Stromal cell of bone marrow (primary cell): ENCODE data around the gene ALDH1A3.

Experiments used
- DNase-seq: peaks from one replicate; pipeline ENCODE4 v3.0.0-alpha.2; 2012; ENCODE audit warnings: low read depth

Gene ALDH1A3

GRCh38 chr15:100885116-100885515 is 5.5 kb downstream of the ALDH1A3 start:
- DNase-seq = no peak

DNA sequence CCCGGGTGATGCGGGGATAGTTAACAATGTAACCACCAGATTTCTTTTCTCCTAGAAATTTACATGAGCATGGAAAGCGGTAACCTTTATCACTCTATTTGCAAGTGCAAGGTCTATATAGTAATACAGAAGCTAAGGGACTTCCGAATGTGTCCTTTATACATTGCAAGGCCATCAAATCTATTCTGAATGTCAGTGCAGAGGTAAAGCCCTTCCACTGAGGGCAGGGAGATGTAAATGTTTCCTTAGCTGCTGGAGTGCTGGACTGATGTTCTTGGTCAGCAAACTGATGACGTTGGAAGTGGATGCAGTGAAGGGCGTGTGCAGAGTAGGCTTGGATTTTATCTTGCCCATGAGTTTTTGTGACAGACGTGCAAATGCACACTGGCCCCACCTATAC is 6.2 kb downstream of the ALDH1A3 start:
- no peak for DNase-seq

DNA sequence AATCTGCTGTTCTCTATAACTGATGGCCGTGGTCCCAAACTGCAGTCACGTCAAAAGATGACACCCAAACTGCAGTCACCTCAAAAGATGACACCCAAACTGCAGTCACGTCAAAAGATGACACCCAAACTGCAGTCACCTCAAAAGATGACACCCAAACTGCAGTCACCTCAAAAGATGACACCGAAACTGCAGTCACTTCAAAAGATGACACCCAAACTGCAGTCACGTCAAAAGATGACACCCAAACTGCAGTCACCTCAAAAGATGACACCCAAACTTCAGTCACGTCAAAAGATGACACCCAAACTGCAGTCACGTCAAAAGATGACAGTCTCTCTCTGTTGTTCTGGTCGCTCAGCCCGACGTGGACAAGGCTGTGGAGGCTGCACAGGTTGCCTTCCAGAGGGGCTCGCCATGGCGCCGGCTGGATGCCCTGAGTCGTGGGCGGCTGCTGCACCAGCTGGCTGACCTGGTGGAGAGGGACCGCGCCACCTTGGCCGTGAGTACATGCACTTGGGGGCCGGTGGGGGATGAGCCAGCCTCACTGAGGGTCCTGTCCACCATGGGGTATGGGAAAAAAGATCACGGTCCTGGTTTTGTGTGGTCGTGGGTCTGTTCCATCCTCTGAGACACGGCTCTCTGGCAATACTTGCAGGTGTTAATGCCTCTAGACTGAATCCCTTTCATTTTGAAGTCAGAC is 7.7 kb downstream of the ALDH1A3 start:
- DNase-seq = no peak

GRCh38 chr15:100889385-100890050 is 9.9 kb downstream of the ALDH1A3 start:
- DNase-seq = peak; percentile 85

DNA sequence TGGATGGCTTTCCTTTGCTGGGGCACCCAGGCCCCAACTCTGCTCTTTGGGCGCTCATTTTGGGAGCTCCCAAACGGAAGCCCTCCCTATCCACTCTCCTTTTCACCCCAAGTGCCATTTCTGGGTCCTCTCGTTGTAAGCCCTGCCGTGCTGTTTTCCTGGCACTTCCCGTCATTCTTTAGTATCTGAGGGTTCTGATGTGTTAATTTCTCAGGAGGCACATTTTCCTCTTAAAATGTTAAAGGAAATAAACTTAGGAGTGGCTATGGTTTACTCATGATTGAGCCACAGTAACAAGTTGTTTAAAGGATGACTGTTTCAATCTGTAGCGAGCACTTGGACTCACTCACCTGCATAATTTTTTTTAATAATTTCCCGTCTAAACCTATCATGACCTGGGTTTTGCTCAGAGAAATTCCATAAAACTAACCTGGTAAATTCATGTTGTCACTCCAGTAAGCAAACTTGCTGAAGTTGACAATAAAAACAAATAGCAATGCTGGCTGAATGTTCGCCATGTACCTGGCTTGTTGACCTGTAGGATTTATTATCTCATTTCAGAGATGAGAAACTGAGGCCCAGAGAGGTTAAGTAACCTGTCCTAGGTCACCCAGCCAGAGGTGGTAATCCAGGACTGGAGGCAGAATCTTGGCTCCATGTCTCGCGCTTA is 10.6 kb downstream of the ALDH1A3 start:
- DNase-seq = no peak

GRCh38 chr15:100890850-100891249 is 11.2 kb downstream of the ALDH1A3 start:
- DNase-seq = no peak

- no peak for DNase-seq
Observed at GRCh38 chr15:100891307-100892012, 11.8 kb downstream of the ALDH1A3 start.

- no peak for DNase-seq
Observed at GRCh38 chr15:100892013-100892355, 12.4 kb downstream of the ALDH1A3 start.

- DNase-seq = no peak
Observed at GRCh38 chr15:100893261-100893963, 13.8 kb downstream of the ALDH1A3 start.

DNA sequence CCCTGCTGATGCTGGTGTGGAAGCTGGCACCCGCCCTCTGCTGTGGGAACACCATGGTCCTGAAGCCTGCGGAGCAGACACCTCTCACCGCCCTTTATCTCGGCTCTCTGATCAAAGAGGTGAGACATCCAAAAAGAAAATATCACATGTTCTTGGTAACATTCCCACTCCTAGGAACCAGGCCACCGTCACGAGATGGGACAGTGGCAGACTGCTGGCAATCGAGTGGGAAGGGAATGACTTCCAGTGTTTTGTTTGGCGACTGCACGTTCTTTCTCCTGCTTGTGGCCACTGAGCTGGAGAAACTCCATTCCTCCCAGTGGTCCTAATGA is 14.3 kb downstream of the ALDH1A3 start:
- DNase-seq = no peak

GRCh38 chr15:100895721-100896120 is 16.1 kb downstream of the ALDH1A3 start:
- no peak for DNase-seq

GRCh38 chr15:100897221-100898151 is 17.9 kb downstream of the ALDH1A3 start:
- no peak for DNase-seq

- no peak for DNase-seq
Observed at GRCh38 chr15:100898152-100898490, 18.5 kb downstream of the ALDH1A3 start.

DNA sequence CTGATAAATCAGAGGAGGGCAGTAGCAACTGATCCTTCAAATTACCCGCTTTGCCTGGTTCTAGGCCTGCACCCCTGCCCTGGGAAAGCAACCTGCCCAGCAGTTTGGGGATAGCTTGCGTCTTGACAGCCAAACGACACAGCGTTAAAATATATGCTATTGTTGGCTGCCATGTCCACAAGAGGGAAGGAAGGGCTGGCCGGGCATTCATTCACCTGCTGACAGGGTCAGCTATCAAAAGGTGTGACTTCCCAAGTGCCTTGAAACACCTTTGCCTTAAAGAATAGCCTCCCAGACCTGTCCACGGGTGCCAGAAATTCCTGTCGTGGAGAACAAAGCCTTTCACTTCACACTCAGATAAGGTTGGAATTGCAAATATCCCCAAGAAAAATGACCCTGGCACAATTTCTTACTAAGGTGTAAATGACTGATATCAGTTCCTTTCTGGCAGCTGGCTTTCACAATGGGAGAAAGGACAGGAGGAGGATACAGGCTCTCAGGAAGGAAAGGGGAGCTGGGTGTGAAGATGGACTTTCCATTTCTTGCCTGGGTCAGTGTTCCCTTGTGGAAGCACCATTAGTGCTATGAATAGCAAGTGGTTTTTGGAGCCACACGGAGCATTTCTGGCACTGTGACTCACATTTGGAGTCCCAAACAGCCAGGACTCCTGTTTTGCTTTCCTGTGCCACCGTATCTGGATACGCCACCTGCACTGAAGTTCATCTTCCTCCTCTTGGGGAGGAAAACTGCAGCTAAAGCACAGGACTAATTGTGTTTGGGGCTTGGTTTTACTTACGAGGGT is 19.2 kb downstream of the ALDH1A3 start:
- DNase-seq = no peak

DNA sequence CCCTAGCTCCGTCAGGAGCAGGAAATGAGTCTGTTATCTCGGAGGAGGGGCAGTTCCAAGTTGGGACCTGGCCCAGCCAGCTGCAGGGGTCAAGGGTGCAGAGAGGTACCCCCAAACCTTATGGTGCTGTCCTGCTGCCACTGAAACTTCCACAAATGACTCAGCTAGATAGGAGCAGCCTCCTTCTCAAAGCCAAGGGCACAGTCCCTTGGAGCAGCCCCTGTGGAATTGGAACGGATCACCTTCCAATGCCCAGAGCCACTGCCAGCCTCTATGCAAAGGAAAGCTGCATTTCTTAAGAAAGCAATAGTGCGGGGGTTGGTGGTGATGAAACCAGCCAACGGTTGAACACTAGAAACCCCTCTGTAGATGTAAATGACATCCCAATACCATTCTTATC is 20.0 kb downstream of the ALDH1A3 start:
- DNase-seq = no peak

DNA sequence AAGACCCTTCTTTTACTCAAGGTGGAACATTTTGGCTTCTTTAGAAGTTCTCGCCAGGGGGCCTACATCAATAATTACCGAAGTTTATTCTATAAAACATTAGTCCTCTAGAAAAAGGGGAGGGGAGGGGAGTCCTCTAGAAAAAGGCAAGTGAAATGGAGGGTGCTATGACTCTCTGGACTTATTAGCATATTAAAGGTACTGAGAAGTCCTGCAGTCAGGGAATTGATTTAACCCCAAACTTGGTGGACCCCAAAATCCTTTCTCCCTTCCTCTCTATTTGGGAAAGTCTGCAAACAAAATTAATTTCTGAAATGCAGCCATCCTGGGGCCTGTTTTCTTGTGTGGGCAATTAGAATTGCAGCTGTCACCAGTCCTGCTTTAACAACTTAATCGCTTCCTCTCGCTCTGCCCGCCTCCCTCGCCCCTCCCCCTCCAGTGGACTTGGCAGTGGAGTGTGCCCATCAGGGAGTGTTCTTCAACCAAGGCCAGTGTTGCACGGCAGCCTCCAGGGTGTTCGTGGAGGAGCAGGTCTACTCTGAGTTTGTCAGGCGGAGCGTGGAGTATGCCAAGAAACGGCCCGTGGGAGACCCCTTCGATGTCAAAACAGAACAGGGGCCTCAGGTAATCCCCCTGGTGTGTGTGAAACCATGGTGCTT is 20.6 kb downstream of the ALDH1A3 start:
- DNase-seq = no peak

DNA sequence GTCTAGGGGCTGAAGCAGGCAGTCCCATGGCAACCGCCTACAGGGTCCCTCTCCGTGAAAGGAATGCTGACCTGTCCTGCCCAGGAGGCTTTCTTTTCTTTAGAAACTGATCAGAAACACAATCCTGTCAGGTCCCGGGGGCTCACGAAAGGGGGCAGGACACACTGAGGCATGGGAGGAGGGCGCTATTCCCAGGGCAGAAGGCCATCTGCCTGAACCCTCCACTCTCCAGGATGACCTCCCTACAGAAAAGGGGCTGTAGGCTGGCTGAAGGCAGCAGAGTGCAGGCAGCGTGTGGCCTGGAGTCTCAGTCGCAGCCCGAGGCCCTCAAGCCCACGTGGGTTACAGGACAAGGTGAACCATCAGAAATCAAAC is 21.2 kb downstream of the ALDH1A3 start:
- no peak for DNase-seq

- DNase-seq = no peak
Observed at GRCh38 chr15:100901296-100901695, 21.7 kb downstream of the ALDH1A3 start.

DNA sequence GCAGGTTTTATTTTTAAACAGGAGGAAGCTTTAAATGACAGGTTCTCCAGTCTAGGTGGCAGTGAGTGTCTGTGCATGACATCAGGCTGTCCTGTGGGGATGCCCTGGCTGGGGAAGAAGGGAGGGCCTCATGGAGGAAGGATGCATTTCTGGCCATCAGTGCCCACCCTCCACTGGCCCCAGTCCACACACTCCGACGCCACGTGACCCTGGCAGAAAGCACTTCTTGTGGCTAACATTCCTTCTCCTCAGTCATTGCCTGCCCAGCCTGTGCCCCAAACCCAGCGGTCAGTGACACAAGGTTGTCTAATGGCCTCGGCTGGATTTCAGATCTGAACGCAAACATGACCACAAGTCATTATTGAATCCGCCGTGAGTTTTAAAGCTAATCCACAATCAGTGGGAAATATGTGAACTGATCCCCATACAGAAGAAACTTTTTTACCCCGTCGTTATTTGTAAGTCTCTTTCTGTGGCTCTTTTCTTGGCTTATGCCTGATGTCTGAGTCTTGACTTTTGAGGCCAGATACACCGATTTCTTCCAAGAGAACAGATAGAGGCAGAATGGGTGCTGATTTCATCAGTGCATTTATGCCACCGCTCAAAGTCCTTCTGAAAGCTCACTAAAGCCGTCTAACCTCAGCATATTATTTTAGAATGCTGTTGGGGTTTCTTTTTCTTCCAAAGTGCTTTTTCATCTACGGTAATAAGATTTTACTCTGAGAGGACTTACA is 22.2 kb downstream of the ALDH1A3 start:
- DNase-seq = no peak
